Measurements from ENCODE around the gene LIMK2.
"Not testable (repeated sequence)": the region's sequence is repeated elsewhere in the genome, so short reads cannot be mapped to it uniquely, and the experiment has no call there.

The LIMK2 gene

DNA sequence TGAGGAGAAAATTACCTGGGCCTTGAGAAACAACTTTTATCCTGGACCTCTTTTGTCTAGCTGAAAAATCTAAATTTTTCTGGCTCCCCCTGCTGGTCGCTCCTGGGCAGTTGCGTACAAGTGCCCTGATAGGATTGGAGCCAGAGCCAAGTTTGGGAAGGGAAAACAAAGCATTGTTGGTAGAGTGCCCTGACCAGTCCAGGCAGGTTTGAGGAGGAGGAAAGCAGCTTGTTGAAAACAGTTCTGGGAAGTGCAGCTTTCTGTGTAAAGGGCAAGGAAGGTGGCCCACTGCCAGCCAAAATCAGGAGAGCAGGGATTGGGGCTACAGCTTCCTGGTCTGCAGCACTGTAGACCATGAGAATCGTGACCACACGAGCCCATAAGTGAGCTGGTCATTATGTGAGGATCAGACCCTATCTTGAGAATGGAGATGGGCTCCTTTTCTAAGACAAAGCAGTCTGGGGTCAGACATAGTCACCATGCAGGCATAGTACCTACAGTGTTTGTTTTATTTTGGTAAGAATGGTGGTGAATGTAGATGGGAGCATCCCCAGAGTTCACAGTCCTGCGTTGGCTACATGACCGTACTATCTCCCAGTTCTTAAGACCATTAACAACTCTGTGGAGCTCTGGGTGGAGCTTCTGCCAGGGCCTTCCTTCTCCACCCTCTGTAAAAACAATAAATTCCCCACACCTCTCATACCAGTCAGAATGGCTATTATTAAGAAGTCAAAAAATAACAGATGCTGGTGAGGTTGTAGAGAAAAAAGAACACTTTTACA is 101.5 kb downstream of the LIMK2 start:
- TF ChIP-seq, protein P1, sequence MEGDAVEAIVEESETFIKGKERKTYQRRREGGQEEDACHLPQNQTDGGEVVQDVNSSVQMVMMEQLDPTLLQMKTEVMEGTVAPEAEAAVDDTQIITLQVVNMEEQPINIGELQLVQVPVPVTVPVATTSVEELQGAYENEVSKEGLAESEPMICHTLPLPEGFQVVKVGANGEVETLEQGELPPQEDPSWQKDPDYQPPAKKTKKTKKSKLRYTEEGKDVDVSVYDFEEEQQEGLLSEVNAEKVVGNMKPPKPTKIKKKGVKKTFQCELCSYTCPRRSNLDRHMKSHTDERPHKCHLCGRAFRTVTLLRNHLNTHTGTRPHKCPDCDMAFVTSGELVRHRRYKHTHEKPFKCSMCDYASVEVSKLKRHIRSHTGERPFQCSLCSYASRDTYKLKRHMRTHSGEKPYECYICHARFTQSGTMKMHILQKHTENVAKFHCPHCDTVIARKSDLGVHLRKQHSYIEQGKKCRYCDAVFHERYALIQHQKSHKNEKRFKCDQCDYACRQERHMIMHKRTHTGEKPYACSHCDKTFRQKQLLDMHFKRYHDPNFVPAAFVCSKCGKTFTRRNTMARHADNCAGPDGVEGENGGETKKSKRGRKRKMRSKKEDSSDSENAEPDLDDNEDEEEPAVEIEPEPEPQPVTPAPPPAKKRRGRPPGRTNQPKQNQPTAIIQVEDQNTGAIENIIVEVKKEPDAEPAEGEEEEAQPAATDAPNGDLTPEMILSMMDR (IDR thresholded peaks at IDR 0.05; ENCODE audit: insufficient read depth, low read depth, low read length, missing control alignments), result peak; percentile 84
- peak; percentile 52 for DNase-seq (ENCODE audit: low read depth)
- no peak overlapping the region for H3K4me3 ChIP-seq (ENCODE audit: low read depth, low read length)

DNA sequence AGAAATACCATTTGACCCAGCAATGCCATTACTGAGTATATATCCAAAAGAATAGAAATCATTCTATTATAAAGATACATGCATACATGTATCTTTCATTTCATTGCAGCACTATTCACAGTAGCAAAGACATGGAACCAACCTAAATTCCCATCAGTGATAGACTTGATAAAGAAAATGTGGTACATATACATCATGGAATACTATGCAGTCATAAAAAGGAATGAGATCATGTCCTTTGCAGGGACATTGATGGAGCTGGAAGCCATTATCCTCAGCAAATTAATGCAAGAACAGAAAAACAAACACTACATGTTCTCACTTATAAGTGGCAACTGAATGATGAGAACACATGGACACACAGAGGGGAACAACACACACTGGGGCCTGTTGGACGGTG is 102.1 kb downstream of the LIMK2 start:
- not testable (repeated sequence) for DNase-seq (ENCODE audit: low read depth); H3K4me3 ChIP-seq (ENCODE audit: low read depth, low read length)

DNA sequence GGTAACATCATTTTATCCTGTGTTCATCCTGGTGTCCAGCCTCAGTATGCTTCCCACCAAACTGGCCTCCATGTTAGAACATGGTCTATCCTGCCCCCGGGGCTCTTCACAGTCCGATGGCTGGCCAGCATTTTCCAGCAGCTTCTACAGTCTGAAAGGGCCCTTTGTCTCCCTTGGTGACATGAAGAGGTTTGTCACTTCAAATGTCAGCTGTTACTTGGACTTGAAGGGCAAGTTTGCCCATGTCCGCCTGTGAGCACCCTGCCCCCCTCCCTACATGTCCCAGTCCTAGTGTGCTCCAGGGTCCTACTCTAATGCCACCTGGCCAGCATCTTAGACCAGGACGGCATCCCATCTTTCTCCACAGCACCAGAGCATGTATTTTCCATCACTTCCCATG is 109.3 kb downstream of the LIMK2 start:
- no peak overlapping the region for H3K4me3 ChIP-seq (ENCODE audit: low read depth, low read length)
- DNase-seq (ENCODE audit: low read depth), result no peak
- TF ChIP-seq, protein P1 (IDR thresholded peaks at IDR 0.05; ENCODE audit: insufficient read depth, low read depth, low read length, missing control alignments), result no peak

DNA sequence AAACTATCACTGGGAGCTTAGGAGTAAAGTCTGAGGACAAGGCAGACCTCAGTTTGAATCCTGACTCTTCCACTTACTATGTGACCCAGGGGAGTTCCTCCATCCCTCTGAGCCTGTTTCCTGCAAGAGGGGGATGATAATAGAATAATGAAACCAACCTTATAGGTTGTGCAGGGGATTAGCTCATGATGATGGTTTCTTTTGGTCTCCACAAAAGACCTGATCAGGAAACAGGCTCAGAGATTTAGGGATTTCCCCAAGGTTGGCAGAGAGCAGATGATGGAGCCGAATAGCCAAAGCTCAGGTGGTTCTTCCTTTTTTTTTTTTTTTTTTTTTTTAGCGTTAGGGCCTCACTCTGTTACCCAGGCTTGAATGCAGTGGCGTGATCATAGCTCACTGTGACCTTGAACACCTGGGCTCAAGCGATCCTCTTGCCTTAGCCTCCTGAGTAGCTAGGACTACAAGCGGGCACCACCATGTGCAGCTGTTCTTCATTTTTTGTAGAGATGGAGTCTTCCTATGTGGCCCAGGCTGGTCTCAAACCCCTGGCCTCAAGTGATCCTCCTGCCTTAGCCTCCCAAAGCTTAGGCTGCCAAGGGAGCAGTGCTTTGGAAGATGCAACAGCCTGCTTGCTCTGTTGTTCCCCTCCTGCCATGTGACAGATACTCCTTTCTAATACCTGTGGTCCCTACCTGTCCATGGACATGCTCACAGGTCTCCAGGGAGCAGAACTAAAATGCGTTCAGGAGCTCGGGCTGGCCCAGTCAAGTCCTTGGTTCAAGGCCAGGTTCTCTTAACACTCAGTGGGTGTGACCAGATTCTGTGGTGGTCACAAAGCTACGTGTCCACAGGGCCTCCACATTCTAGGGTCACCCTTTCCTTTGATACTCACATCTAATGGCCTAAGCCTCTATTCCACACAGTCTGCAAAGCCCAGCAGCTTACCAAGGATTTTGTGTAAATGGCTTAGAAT is 111.8 kb downstream of the LIMK2 start:
- no peak for DNase-seq (ENCODE audit: low read depth)
- H3K4me3 ChIP-seq (ENCODE audit: low read depth, low read length), result no peak overlapping the region
- TF ChIP-seq, protein P1 (IDR thresholded peaks at IDR 0.05; ENCODE audit: insufficient read depth, low read depth, low read length, missing control alignments), result no peak

DNA sequence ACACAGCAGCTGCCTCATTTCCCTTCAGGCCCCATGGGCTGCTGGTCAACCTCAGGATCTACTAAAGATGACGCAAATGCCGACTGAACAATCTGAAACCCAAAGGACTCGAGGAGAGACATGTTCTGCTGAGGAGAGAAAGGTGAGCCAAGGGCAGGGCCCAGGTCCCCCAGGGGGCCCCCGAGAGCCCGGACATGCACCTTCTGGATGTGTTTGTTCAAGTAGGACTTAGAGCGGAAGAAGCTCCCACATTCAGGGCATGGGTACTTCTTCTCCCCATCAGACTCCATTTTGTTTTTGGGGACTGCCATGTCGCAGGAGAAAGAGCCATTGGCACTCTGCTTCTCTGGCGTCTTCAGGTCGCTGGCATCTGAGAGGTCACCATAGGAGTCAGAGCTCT is 114.8 kb downstream of the LIMK2 start:
- DNase-seq (ENCODE audit: low read depth), result no peak
- TF ChIP-seq, protein P1 (IDR thresholded peaks at IDR 0.05; ENCODE audit: insufficient read depth, low read depth, low read length, missing control alignments), result no peak
- H3K4me3 ChIP-seq (ENCODE audit: low read depth, low read length), result no peak overlapping the region

DNA sequence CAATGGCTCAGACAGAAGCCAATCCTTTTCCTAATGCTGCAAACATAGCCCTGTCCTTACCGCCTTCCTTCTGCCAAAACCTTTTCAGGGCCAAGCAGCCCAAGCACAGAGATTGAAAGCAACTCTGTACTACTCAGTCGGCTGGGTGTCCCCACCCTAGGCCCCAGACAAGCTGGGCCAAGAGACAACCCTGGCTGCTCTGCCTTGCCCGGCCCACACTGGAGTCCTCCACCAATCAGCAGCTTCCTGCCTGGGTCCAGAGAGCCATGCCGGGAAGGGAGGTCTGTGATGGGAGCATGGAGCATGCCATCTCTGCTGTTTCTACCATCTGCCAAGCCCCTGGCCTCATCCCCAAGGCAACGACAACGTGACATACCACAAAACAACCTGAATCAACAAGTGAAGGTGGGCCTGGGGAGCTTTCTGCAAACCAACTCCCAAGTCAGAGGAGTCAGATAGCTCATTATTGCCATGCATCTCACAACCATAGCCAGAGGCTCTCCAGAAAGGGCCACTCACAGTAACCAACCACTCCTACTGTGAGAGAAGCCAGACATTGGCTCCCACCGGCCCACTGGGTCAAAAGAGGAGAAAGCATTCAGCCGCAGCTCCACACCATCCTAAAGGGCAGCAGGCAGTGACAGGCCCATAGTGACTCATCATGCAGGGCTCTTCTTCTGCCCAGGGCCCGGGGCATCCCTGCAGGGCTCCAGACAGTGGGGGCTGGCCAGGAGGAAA is 115.9 kb downstream of the LIMK2 start:
- no peak for DNase-seq (ENCODE audit: low read depth)
- H3K4me3 ChIP-seq (ENCODE audit: low read depth, low read length), result no peak overlapping the region
- TF ChIP-seq, protein P1 (IDR thresholded peaks at IDR 0.05; ENCODE audit: insufficient read depth, low read depth, low read length, missing control alignments), result no peak

DNA sequence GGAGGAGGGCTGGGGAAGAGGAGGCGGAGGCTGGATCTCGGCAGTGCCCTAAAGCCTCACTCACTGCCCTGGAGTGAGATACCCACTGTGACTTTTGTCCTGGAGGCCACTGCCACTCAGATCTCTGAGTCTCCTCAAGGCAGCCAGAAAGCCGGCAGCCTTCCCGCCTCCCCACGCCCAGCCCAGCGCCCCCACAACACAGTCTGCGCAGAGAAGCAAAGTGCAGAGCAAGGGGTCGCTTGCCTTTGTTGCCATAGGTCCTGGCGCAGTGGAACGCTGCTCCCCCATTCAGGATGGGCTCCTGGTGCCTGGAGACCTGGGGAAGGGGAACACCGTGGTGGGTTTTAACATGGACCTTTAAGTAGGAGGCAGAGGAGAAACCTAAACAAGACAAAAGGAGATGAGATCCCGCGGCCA is 116.5 kb downstream of the LIMK2 start:
- H3K4me3 ChIP-seq (ENCODE audit: low read depth, low read length), result no peak overlapping the region
- TF ChIP-seq, protein P1 (IDR thresholded peaks at IDR 0.05; ENCODE audit: insufficient read depth, low read depth, low read length, missing control alignments), result no peak
- DNase-seq (ENCODE audit: low read depth), result no peak

Data from GM12865 (cell line).